Lower lobe of right lung (tissue), 2 donors: ENCODE results near the gene CMTM3. TPM values are rescaled to one million over a fixed set of nuclear protein-coding genes. Genes with fewer than 3 reads are reported as not detected.
"Not testable (repeated sequence)": the region's sequence is repeated elsewhere in the genome, so short reads cannot be mapped to it uniquely, and the experiment has no call there.

Experiments used
- ATAC-seq, 2 donors: fragments of 200-7000 bp; cut with Tn5 transposase; one replicate each; pipeline ENCODE4 v1.9.1; 2020 to 2022; ENCODE audit warnings: mild to moderate bottlenecking in 2 of 2, moderate library complexity in 2 of 2
- DNase-seq: peaks from one replicate; pipeline ENCODE4 v3.0.0-alpha.2; 2020
- H3K27ac ChIP-seq: fragments of 200-600 bp; one replicate; pipeline ENCODE4 v1.8.0; 2022
- H3K27me3 ChIP-seq: fragments of 200-600 bp; one replicate; pipeline ENCODE4 v1.8.0; 2022; ENCODE audit warnings: low read depth
- H3K36me3 ChIP-seq: fragments of 200-600 bp; one replicate; pipeline ENCODE4 v1.8.0; 2022; ENCODE audit warnings: mild to moderate bottlenecking
- H3K4me1 ChIP-seq: fragments of 200-600 bp; one replicate; pipeline ENCODE4 v1.8.0; 2022
- H3K4me3 ChIP-seq: fragments of 200-600 bp; one replicate; pipeline ENCODE4 v1.8.0; 2022; ENCODE audit warnings: mild to moderate bottlenecking
- H3K9me3 ChIP-seq: fragments of 200-600 bp; one replicate; pipeline ENCODE4 v1.8.0; 2022
- intact Hi-C: fragments of 100-400 bp; cut with DNase I; formaldehyde crosslinking; loops from one replicate; pipeline ENCODE4 v1.11.0; 2022
- total RNA-seq: library from RNA; stranded (reverse); fragmentation: NEBNext Ultra II Directional; extraction: Animal tissue kit (Norgen Biotek cat#: 25700); gene quantifications from one replicate; pipeline ENCODE4 v1.2.1, GENCODE V29; 2021
- TF ChIP-seq, protein P1 (sequence below): fragments of 200-600 bp; IDR thresholded peaks from one replicate; pipeline ENCODE4 v1.8.0; 2022; ENCODE audit warnings: antibody characterized with exemption, mild to moderate bottlenecking
- donor health status: DM: no; HTN: yes; CAD: no; lungs with severe emphysema.

The CMTM3 gene
- total RNA-seq, 1 donor from 2014 or later: 35.8 TPM

DNA sequence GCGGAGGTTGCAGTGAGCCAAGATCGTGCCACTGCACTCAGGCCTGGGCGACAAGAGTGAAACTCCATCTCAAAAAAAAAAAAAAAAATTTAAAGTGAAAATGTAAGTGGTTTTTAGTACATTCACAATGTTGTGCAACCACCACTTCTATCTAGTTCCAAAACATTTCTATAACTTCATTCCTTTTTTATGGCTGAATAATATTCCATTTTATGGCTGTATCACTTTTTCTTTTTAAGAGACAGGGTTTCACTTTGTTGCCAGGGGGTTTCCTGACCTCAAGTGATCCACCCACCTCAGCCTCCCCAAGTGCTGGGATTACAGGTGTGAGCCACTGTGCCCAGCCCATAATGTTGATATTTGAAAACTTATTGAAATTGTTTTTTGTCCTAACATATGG lies 11.7 kb upstream of the CMTM3 start:
- DNase-seq (no peak), ATAC-seq (no peak)
- no peak overlapping the region for H3K27ac ChIP-seq
- TF ChIP-seq, protein P1, sequence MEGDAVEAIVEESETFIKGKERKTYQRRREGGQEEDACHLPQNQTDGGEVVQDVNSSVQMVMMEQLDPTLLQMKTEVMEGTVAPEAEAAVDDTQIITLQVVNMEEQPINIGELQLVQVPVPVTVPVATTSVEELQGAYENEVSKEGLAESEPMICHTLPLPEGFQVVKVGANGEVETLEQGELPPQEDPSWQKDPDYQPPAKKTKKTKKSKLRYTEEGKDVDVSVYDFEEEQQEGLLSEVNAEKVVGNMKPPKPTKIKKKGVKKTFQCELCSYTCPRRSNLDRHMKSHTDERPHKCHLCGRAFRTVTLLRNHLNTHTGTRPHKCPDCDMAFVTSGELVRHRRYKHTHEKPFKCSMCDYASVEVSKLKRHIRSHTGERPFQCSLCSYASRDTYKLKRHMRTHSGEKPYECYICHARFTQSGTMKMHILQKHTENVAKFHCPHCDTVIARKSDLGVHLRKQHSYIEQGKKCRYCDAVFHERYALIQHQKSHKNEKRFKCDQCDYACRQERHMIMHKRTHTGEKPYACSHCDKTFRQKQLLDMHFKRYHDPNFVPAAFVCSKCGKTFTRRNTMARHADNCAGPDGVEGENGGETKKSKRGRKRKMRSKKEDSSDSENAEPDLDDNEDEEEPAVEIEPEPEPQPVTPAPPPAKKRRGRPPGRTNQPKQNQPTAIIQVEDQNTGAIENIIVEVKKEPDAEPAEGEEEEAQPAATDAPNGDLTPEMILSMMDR: no peak
- intact Hi-C loops: no loop called here
- H3K4me1 ChIP-seq: peaks cover 6% of the 10 kb centered on the region
- H3K27me3 ChIP-seq: no peaks in the 10 kb centered on the region
- no peaks in the 10 kb centered on the region for H3K9me3 ChIP-seq
- no peaks in the 10 kb centered on the region for H3K36me3 ChIP-seq
- no peak overlapping the region for H3K4me3 ChIP-seq

DNA sequence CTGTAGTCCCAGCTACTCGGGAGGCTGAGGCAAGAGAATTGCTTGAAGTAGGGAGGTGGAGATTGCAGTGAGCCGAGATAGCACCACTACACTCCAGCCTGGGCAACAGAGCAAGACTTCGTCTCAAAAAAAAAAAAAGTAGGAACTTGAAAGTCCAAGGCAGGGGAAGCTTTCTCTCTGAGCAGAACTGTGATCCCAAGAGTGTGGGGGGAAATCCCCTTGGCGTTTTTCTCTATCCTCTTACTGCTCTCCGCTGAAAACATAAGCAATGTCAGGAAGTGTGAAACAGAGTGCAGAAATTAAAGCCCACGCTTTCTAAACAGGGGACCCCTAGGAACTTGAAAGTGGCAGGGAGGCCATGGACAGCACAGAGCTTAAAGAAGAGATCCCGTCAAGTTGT lies 9.8 kb upstream of the CMTM3 start:
- H3K4me3 ChIP-seq: no peak overlapping the region
- DNase-seq (no peak), ATAC-seq (no peak)
- H3K9me3 ChIP-seq: no peaks in the 10 kb centered on the region
- intact Hi-C loops: no loop called here
- H3K4me1 ChIP-seq: peaks cover 3% of the 10 kb centered on the region
- no peak overlapping the region for H3K27ac ChIP-seq
- TF ChIP-seq, protein P1: no peak
- no peaks in the 10 kb centered on the region for H3K36me3 ChIP-seq
- no peaks in the 10 kb centered on the region for H3K27me3 ChIP-seq

DNA sequence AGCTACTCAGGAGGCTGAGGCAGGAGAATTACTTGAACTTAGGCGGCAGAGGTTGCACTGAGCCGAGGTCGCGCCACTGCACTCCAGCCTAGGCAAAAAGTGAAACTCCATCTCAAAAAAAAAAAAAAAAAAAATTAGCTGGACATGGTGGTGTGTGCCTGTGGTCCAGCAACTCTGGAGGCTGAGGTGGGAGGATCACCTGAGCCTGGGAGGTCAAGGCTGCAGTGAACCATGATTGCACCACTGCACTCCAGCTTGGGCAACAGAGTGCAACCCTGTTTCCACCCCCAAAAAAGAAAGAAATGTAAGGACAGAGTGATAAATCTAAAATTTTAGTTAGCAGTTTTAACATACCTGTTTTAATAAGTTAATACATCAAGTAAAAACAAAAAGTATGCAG lies 7.9 kb upstream of the CMTM3 start:
- H3K27ac ChIP-seq, H3K4me3 ChIP-seq, H3K4me1 ChIP-seq, H3K9me3 ChIP-seq, H3K27me3 ChIP-seq, ATAC-seq, H3K36me3 ChIP-seq, intact Hi-C loops, DNase-seq: not testable (repeated sequence)

- TF ChIP-seq, protein P1: no peak
- DNase-seq: no peak
- intact Hi-C loops: no loop called here
- ATAC-seq: no peak
- no peaks in the 10 kb centered on the region for H3K4me1 ChIP-seq
- no peaks in the 10 kb centered on the region for H3K36me3 ChIP-seq
- no peaks in the 10 kb centered on the region for H3K27me3 ChIP-seq
- H3K27ac ChIP-seq: no peak overlapping the region
- H3K4me3 ChIP-seq: no peak overlapping the region
- no peaks in the 10 kb centered on the region for H3K9me3 ChIP-seq
These were observed 7.3 kb upstream of the CMTM3 start for GRCh38 chr16:66596986-66597848.

- H3K4me1 ChIP-seq: no peaks in the 10 kb centered on the region
- ATAC-seq: no peak
- TF ChIP-seq, protein P1: no peak
- intact Hi-C loops: no loop called here
- no peaks in the 10 kb centered on the region for H3K9me3 ChIP-seq
- no peaks in the 10 kb centered on the region for H3K27me3 ChIP-seq
- no peak overlapping the region for H3K27ac ChIP-seq
- no peak overlapping the region for H3K4me3 ChIP-seq
- no peaks in the 10 kb centered on the region for H3K36me3 ChIP-seq
- no peak for DNase-seq
These were observed 6.4 kb upstream of the CMTM3 start for GRCh38 chr16:66598111-66598510.

DNA sequence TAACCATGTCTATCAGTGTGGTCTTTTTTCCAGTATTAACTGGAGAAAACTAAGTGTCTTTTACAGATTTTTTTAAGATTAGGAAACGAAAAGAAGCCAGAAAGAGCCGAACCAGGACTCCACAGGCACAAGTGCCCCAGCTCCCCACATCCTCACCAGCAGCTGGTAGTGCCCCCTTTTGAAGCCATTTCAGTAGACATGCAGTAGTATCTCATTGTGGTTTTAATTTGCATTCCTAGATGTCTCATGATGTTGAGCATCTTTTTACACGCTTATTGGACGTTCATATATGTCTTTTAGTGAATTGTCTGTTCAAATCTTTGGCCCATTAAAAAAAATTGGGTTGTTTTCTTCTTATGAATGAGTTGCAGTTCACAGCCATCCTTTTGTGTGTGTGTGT lies 4.8 kb upstream of the CMTM3 start:
- intact Hi-C loops: no loop called here
- Histone ChIP-seq H3K36me3 (no peaks in the 10 kb centered on the region), H3K9me3 (no peaks in the 10 kb centered on the region), H3K4me1 (peaks cover 7% of the 10 kb centered on the region), H3K27me3 (no peaks in the 10 kb centered on the region), H3K27ac (no peak overlapping the region), H3K4me3 (no peak overlapping the region)
- TF ChIP-seq, protein P1: no peak
- ATAC-seq: no peak
- DNase-seq: no peak
